ENCODE data around the gene AUP1. TPM values are rescaled to one million over a fixed set of nuclear protein-coding genes. Genes with fewer than 3 reads are reported as not detected.

The AUP1 gene
- total RNA-seq, 1 experiment from 2014 or later = 91.5 TPM

DNA sequence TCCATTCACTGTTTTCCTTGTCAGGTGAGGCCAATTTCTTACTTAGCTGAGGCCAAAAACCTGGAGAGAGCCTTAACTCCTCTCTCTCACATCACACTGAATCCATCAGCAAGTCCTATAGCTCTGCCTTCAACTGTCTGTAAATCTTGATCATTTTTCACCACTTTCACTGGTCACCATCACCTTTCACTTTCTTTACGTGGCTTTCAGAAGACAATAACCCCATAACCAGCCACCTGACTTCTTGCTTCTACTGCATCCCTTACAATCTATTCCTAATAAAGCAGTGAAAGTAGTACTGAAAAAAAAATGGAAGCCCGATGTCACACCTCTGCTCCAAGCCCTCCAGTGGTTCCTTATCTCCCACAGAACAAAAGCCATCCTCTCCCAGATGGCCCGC, 16.5 kb upstream of the AUP1 start:
- Histone ChIP-seq H2BK15ac (ENCODE audit: low read depth, low read length) (no peak overlapping the region), H2BK120ac (ENCODE audit: low read depth, low read length, poor library complexity, severe bottlenecking) (no peak overlapping the region), H4K8ac (replicated peaks; ENCODE audit: insufficient read length, low read depth, low read length) (no peak overlapping the region), H3K9me3 (ENCODE audit: control insufficient read depth, low read depth, low read length) (no peaks in the 10 kb centered on the region), H3K79me1 (ENCODE audit: insufficient read depth, low read depth, low read length, poor library complexity, severe bottlenecking) (no peaks in the 10 kb centered on the region), H3K14ac (ENCODE audit: insufficient read depth, low read length) (no peak overlapping the region), H4K91ac (ENCODE audit: insufficient read length, low read depth, low read length) (no peak overlapping the region), H2BK5ac (ENCODE audit: insufficient read length, low read length) (no peak overlapping the region), H3K79me2 (ENCODE audit: insufficient read depth, low read length) (0 out of 2 replicates have a peak, but pooled peaks cover 2% of the 10 kb centered on the region), H3K27me3 (ENCODE audit: insufficient read depth, low read length) (no peaks in the 10 kb centered on the region; the same call in 1 of the 2 replicates), H3K4me1 (ENCODE audit: insufficient read depth, low read length) (no peaks in the 10 kb centered on the region), H2AK5ac (ENCODE audit: insufficient read length, low read length) (no peak overlapping the region), H3K23ac (ENCODE audit: insufficient read length, low read depth, low read length) (no peak overlapping the region), H4K5ac (ENCODE audit: insufficient read length, low read depth, low read length) (no peak overlapping the region), H3K4me2 (ENCODE audit: insufficient read depth, insufficient read length, low read length) (no peak overlapping the region), H3T11ph (ENCODE audit: low read length) (no peak overlapping the region), H3K23me2 (ENCODE audit: insufficient read length, low read depth, low read length, poor library complexity, severe bottlenecking) (peaks cover 4% of the 10 kb centered on the region), H4K20me1 (ENCODE audit: control insufficient read depth, insufficient read depth, insufficient read length) (no peaks in the 10 kb centered on the region), H3K27ac (ENCODE audit: insufficient read length, low read depth, low read length) (no peak overlapping the region), H2BK12ac (ENCODE audit: insufficient read length, low read depth, low read length) (no peak overlapping the region), H3K4ac (ENCODE audit: low read depth, low read length) (no peak overlapping the region), H2BK20ac (ENCODE audit: low read depth, low read length, poor library complexity, severe bottlenecking) (no peak overlapping the region), H3K56ac (ENCODE audit: insufficient read length, low read depth, low read length) (no peak overlapping the region), H3K9ac (ENCODE audit: extremely low read depth, insufficient read length, low read length) (no peak overlapping the region), H2AFZ (ENCODE audit: low read length) (no peak overlapping the region), H3K18ac (ENCODE audit: insufficient read length, low read depth, low read length) (no peak overlapping the region)
- Mint-ChIP-seq H3K27me3 (ENCODE audit: low read depth) (peaks cover 33% of the 10 kb centered on the region), H3K36me3 (ENCODE audit: insufficient read depth in 1 of 3, low read depth in 3 of 3) (peaks cover 0 to 3% (median 2%) of the 10 kb centered on the region in 3 experiments; a peak in 3 of 7 replicates), H3K4me3 (no peak overlapping the region; a peak in 1 of 5 replicates), H3K4me1 (peaks cover 15 to 16% of the 10 kb centered on the region in 2 experiments), H3K27ac (no peak overlapping the region), H3K9me3 (no peaks in the 10 kb centered on the region)
- no CpG with 5 or more reads among the region's 3 CpGs for WGBS (ENCODE audit: extremely low coverage, insufficient read length, low lambda C conversion rate)
- DNase-seq = no peak
- TF ChIP-seq, protein P1, sequence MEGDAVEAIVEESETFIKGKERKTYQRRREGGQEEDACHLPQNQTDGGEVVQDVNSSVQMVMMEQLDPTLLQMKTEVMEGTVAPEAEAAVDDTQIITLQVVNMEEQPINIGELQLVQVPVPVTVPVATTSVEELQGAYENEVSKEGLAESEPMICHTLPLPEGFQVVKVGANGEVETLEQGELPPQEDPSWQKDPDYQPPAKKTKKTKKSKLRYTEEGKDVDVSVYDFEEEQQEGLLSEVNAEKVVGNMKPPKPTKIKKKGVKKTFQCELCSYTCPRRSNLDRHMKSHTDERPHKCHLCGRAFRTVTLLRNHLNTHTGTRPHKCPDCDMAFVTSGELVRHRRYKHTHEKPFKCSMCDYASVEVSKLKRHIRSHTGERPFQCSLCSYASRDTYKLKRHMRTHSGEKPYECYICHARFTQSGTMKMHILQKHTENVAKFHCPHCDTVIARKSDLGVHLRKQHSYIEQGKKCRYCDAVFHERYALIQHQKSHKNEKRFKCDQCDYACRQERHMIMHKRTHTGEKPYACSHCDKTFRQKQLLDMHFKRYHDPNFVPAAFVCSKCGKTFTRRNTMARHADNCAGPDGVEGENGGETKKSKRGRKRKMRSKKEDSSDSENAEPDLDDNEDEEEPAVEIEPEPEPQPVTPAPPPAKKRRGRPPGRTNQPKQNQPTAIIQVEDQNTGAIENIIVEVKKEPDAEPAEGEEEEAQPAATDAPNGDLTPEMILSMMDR (conservative IDR thresholded peaks at IDR 0.05) = no peak

Measured in H9 (cell line).